ENCODE results near the gene RAB27B.

Gene RAB27B

DNA sequence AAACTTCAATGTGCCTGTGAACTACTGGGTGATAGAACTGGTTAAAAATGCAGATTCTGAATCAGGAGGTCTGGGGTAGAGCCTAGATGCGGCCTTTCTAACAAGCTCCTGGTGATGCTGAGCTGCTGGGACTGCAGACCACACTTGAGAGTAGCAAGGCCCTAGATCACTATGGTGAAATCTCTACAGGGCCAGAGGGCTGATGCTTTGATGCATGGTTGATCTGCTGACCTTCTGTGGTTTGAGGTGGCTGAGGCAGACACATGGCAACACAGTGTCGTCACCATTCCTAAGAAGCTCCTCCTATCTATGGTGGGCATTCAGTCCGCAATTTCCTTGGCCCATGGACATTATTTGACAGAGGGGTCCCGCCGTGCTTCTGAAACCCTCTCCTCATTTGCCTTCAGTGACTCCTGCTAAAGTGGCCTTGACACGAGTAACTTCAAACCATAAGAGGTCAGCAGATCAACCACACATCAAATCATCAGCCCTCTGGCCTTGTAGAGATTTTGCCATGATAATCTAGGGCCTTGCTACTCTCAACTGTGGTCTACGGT, 111.2 kb downstream of the RAB27B start:
- no peak overlapping the region for H3K4me3 ChIP-seq (ENCODE audit: low read depth, low read length)
- no peaks in the 10 kb centered on the region for H3K36me3 ChIP-seq
- no peaks in the 10 kb centered on the region for H3K9me3 ChIP-seq (ENCODE audit: severe bottlenecking)
- H3K27ac ChIP-seq, result no peak overlapping the region
- peaks cover 71% of the 10 kb centered on the region for H3K27me3 ChIP-seq (ENCODE audit: insufficient read depth, low read depth, severe bottlenecking)
- TF ChIP-seq, protein P1, sequence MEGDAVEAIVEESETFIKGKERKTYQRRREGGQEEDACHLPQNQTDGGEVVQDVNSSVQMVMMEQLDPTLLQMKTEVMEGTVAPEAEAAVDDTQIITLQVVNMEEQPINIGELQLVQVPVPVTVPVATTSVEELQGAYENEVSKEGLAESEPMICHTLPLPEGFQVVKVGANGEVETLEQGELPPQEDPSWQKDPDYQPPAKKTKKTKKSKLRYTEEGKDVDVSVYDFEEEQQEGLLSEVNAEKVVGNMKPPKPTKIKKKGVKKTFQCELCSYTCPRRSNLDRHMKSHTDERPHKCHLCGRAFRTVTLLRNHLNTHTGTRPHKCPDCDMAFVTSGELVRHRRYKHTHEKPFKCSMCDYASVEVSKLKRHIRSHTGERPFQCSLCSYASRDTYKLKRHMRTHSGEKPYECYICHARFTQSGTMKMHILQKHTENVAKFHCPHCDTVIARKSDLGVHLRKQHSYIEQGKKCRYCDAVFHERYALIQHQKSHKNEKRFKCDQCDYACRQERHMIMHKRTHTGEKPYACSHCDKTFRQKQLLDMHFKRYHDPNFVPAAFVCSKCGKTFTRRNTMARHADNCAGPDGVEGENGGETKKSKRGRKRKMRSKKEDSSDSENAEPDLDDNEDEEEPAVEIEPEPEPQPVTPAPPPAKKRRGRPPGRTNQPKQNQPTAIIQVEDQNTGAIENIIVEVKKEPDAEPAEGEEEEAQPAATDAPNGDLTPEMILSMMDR (IDR thresholded peaks at IDR 0.05; ENCODE audit: low read depth, low read length), result no peak
- no peak for DNase-seq

DNA sequence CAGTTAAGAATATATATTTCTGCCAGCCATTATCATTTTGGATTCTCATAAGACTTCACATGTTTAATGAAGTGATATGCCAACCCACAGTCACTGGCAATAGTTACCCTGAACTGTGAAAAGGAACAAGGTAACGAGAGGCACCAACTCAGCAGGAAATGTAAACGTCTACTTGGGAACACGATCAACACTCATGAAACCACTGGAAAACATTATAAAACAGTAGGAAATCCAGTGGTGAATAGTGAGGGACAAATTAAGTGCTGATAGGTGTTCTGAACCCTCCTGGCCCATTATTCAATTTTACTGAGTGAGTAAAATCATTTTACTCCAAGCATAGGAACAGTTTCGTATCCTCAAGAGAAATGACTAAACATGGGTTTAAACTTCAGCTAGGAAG, 113.9 kb downstream of the RAB27B start:
- no peak for DNase-seq
- peaks cover 71% of the 10 kb centered on the region for H3K27me3 ChIP-seq (ENCODE audit: insufficient read depth, low read depth, severe bottlenecking)

DNA sequence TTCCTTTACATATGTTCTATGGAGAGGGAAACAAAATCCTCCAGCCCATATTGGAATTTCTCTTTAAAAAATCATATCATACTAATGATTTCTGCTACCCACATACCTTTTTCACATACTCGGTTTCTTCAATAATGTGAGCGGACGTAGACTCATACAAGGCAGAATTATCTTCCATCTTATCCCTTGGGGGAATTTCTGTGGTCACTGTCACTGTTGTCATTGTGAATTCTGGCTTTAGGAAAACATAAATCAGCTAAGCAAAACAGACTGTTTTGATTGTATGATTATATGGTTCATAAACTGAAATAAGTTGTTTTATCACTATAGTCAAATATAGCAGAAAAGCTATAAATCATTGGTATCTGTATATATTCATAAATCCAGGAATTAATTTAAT, 114.3 kb downstream of the RAB27B start:
- Histone ChIP-seq H3K9me3 (ENCODE audit: severe bottlenecking) (no peaks in the 10 kb centered on the region), H3K27me3 (ENCODE audit: insufficient read depth, low read depth, severe bottlenecking) (peaks cover 71% of the 10 kb centered on the region), H3K27ac (no peak overlapping the region), H3K4me3 (ENCODE audit: low read depth, low read length) (no peak overlapping the region), H3K36me3 (no peaks in the 10 kb centered on the region)
- TF ChIP-seq, protein P1 (IDR thresholded peaks at IDR 0.05; ENCODE audit: low read depth, low read length), result no peak
- no peak for DNase-seq

More for the DNA sequence above, 113.9 kb downstream of the RAB27B start:
- Histone ChIP-seq H3K36me3 (no peaks in the 10 kb centered on the region), H3K27ac (no peak overlapping the region), H3K9me3 (ENCODE audit: severe bottlenecking) (no peaks in the 10 kb centered on the region), H3K4me3 (ENCODE audit: low read depth, low read length) (no peak overlapping the region)
- TF ChIP-seq, protein P1 (IDR thresholded peaks at IDR 0.05; ENCODE audit: low read depth, low read length), result no peak

Measured in WERI-Rb-1 (cell line).